Measurements from ENCODE around the gene RHBDD2.

Gene RHBDD2

GRCh38 chr7:75937958-75938786 lies 59.3 kb downstream of the RHBDD2 start:
- Histone ChIP-seq H4K8ac (ENCODE audit: low read length) (peak overlapping the region; percentile 54), H3K27ac (ENCODE audit: low read length, poor library complexity, severe bottlenecking) (no peak overlapping the region), H3K27me3 (ENCODE audit: control insufficient read depth in 1 of 2, insufficient read depth in 1 of 2, low read length in 2 of 2) (no peaks in the 10 kb centered on the region), H2BK15ac (ENCODE audit: low read depth, poor library complexity, severe bottlenecking) (no peak overlapping the region), H3K4me1 (ENCODE audit: control insufficient read depth, insufficient read depth, low read depth, low read length) (peaks cover 18% of the 10 kb centered on the region), H3K18ac (ENCODE audit: low read depth in 1 of 2, low read length in 2 of 2) (peak overlapping the region; percentile 63 to 85), H3K4ac (ENCODE audit: low read depth in 1 of 2, low read length in 2 of 2) (peak overlapping the region in 1 of 2 experiments; percentile 32), H2AK5ac (ENCODE audit: low read length, severe bottlenecking) (no peak overlapping the region), H3K4me3 (ENCODE audit: insufficient read depth in 1 of 2, low read depth in 1 of 2, low read length in 2 of 2) (no peak overlapping the region), H3K36me3 (ENCODE audit: control insufficient read depth in 1 of 2, insufficient read depth in 2 of 2, low read depth in 1 of 2, low read length in 2 of 2) (peaks cover 7 to 14% of the 10 kb centered on the region in 2 experiments), H2BK5ac (ENCODE audit: low read depth, low read length, poor library complexity, severe bottlenecking) (no peak overlapping the region), H2BK12ac (ENCODE audit: low read length in 2 of 2) (peak overlapping the region; percentile 18 to 37), H3K4me2 (ENCODE audit: low read length, poor library complexity, severe bottlenecking) (no peak overlapping the region), H4K91ac (ENCODE audit: low read length) (peak overlapping the region; percentile 88), H3K79me1 (replicated peaks; ENCODE audit: low read length, poor library complexity, severe bottlenecking) (peaks cover 26% of the 10 kb centered on the region), H2BK120ac (ENCODE audit: low read depth, low read length) (peak overlapping the region; percentile 23), H3K9ac (ENCODE audit: low read length) (peak overlapping the region; percentile 72), H2AFZ (ENCODE audit: low read depth, low read length) (no peak overlapping the region), H3K14ac (ENCODE audit: low read length in 2 of 2) (no peak overlapping the region), H3K9me3 (ENCODE audit: control insufficient read depth, low read length) (no peaks in the 10 kb centered on the region), H3K23ac (ENCODE audit: low read length in 2 of 2) (peak overlapping the region in 1 of 2 experiments; percentile 2)
- 55% methylated on average over 14 of the region's 15 CpGs for WGBS
- DNase-seq, result peak; percentile 96
